MCF 10A (cell line): Measurements from ENCODE around the gene TAS1R3. TPM values are rescaled to one million over a fixed set of nuclear protein-coding genes. Genes with fewer than 3 reads are reported as not detected.

Experiments used
- BruUV-seq: library from RNA; stranded (reverse); fragments of 400-500 nt; replicated peaks from 2 replicates; lab custom pipeline; 2021; lab: Mats Ljungman, UMichigan
- CTCF ChIA-PET: fragments of 300-600 bp; sonication (Branson Sonifier 250); formaldehyde crosslinking; extraction: SDS; loops from one replicate; lab custom pipeline; 2021; ENCODE audit warnings: antibody characterized with exemption, inconsistent platforms; lab: Yijun Ruan, JAX
- POLR2A ChIA-PET: fragments of 300-600, 350-650 bp; sonication (Branson Sonifier 250); formaldehyde crosslinking; extraction: SDS; loops from one replicate; lab custom pipeline; 2020; ENCODE audit warnings: antibody characterized with exemption, inconsistent platforms; lab: Yijun Ruan, JAX
- DNase-seq: peaks from one replicate; pipeline ENCODE4 v3.0.0-alpha.2; 2018; ENCODE audit not compliant: unreplicated experiment
- H3K27ac Mint-ChIP-seq: one replicate; pipeline ENCODE4 v1.8.0; 2022; ENCODE audit warnings: mild to moderate bottlenecking, low read depth, mixed read lengths; ENCODE audit not compliant: unreplicated experiment
- H3K27me3 Mint-ChIP-seq: one replicate; pipeline ENCODE4 v1.8.0; 2022; ENCODE audit warnings: mixed read lengths; ENCODE audit not compliant: insufficient read depth, unreplicated experiment
- H3K36me3 Mint-ChIP-seq: one replicate; pipeline ENCODE4 v1.8.0; 2022; ENCODE audit warnings: mild to moderate bottlenecking, moderate library complexity, mixed read lengths; ENCODE audit not compliant: insufficient read depth, unreplicated experiment
- H3K4me1 Mint-ChIP-seq: one replicate; pipeline ENCODE4 v1.8.0; 2022; ENCODE audit warnings: mixed read lengths; ENCODE audit not compliant: insufficient read depth, unreplicated experiment
- H3K4me3 Mint-ChIP-seq: one replicate; pipeline ENCODE4 v1.8.0; 2022; ENCODE audit warnings: mild to moderate bottlenecking, moderate library complexity, mixed read lengths; ENCODE audit not compliant: unreplicated experiment
- H3K9me3 Mint-ChIP-seq: one replicate; pipeline ENCODE4 v1.8.0; 2022; ENCODE audit warnings: mixed read lengths; ENCODE audit not compliant: unreplicated experiment
- intact Hi-C: fragments of 100-400 bp; cut with micrococcal nuclease; formaldehyde crosslinking; loops from 2 replicates; pipeline ENCODE4 v1.14.1; 2022
- total RNA-seq: library from RNA; stranded (reverse); gene quantifications from 2 replicates; pipeline ENCODE4 v1.2.3, GENCODE V29; 2022
- TF ChIP-seq, protein P1 (sequence below): fragments of 200-600 bp; IDR thresholded peaks from one replicate; pipeline ENCODE4 v1.8.0; 2022; ENCODE audit warnings: antibody characterized with exemption, mild to moderate bottlenecking; ENCODE audit not compliant: unreplicated experiment

Gene TAS1R3
- total RNA-seq, 1 experiment from 2014 or later, result not detected

DNA sequence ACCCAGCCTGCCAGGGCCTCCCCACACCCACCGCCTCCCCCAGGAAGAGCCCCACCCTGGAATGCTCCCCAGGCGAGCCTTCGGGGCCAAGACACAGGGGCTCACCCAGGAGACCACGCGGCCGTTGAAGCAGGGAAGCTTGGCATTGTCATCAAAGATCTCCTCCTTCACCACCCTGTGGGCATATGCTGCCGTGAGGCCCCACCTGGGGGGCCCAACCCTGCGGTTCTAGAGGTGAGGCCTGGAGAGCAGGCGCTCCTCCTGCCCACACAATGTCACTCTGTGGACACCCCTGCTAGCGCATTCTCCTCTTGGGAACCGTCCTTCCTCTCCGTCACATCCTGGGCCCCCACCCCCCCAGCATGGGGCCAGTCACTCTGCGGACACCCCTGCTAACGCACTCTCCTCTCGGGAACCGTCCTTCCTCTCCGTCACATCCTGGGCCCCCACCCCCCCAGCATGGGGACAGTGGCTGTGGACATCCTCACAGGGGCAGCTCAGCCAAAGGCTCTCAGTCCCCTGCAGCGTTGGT is 11.6 kb downstream of the TAS1R3 start:
- TF ChIP-seq, protein P1, sequence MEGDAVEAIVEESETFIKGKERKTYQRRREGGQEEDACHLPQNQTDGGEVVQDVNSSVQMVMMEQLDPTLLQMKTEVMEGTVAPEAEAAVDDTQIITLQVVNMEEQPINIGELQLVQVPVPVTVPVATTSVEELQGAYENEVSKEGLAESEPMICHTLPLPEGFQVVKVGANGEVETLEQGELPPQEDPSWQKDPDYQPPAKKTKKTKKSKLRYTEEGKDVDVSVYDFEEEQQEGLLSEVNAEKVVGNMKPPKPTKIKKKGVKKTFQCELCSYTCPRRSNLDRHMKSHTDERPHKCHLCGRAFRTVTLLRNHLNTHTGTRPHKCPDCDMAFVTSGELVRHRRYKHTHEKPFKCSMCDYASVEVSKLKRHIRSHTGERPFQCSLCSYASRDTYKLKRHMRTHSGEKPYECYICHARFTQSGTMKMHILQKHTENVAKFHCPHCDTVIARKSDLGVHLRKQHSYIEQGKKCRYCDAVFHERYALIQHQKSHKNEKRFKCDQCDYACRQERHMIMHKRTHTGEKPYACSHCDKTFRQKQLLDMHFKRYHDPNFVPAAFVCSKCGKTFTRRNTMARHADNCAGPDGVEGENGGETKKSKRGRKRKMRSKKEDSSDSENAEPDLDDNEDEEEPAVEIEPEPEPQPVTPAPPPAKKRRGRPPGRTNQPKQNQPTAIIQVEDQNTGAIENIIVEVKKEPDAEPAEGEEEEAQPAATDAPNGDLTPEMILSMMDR, result no peak
- BruUV-seq, result no TSS peak
- H3K4me1 Mint-ChIP-seq, result peaks cover 11% of the 10 kb centered on the region
- intact Hi-C loops, result no loop called here
- no peaks in the 10 kb centered on the region for H3K9me3 Mint-ChIP-seq
- no peaks in the 10 kb centered on the region for H3K27me3 Mint-ChIP-seq
- no peak for DNase-seq
- H3K27ac Mint-ChIP-seq, result no peak overlapping the region
- H3K36me3 Mint-ChIP-seq, result peaks cover 47% of the 10 kb centered on the region
- POLR2A ChIA-PET, result interaction anchor here (2.9 kb wide), 1 partner anchor 10 kb away, joined by 19 read pairs; the partner anchor contains the start of gene TAS1R3
- CTCF ChIA-PET, result no interaction called here
- no peak overlapping the region for H3K4me3 Mint-ChIP-seq

DNA sequence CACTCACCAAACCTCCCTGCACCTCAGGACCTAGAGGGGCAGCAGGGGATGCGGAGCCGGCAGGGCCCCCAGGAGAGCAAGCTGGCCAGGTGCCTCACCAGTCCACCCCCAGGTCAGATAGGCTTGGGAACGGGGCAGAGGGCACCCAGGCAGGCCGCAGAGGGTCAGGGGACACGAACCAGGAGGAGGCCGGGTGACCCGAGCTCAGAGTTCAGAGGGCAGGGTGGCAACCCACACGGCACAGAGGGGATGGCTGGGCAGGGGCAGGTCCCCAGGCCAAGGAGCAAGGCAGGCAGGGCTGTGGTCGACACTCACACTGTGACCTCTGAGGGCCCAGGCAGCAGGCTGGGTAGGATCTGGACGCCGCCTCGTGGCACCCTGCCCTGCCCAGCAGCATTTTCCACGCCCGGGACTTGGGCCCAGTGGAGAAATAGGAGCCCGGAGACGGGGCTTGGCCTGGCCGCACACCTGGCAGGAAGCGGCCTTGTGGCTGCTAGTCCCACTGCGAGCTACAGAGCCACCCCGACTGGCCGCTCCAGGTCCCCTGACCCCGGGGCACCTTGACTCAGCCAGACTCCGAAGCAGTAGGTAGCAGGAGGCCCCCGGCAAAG is 12.8 kb downstream of the TAS1R3 start:
- peak overlapping the region; percentile 63 for H3K4me3 Mint-ChIP-seq
- H3K27me3 Mint-ChIP-seq, result no peaks in the 10 kb centered on the region
- intact Hi-C loops, result no loop called here
- no peaks in the 10 kb centered on the region for H3K9me3 Mint-ChIP-seq
- DNase-seq, result no peak
- BruUV-seq, result no TSS peak
- H3K27ac Mint-ChIP-seq, result peak overlapping the region; percentile 69
- TF ChIP-seq, protein P1, result no peak
- POLR2A ChIA-PET, result interaction anchor here (0.6 to 5.7 kb wide), 7 partner anchors 12 to 436 kb away, joined by 3 to 47 read pairs (median 4); partner anchors contain the start of genes AURKAIP1, CCNL2 and TAS1R3
- H3K4me1 Mint-ChIP-seq, result peaks cover 13% of the 10 kb centered on the region
- peaks cover 38% of the 10 kb centered on the region for H3K36me3 Mint-ChIP-seq
- CTCF ChIA-PET, result interaction anchor here (0.6 to 1.2 kb wide), 7 partner anchors 9 to 360 kb away, joined by 3 to 8 read pairs (median 4); partner anchors contain the start of gene MXRA8

DNA sequence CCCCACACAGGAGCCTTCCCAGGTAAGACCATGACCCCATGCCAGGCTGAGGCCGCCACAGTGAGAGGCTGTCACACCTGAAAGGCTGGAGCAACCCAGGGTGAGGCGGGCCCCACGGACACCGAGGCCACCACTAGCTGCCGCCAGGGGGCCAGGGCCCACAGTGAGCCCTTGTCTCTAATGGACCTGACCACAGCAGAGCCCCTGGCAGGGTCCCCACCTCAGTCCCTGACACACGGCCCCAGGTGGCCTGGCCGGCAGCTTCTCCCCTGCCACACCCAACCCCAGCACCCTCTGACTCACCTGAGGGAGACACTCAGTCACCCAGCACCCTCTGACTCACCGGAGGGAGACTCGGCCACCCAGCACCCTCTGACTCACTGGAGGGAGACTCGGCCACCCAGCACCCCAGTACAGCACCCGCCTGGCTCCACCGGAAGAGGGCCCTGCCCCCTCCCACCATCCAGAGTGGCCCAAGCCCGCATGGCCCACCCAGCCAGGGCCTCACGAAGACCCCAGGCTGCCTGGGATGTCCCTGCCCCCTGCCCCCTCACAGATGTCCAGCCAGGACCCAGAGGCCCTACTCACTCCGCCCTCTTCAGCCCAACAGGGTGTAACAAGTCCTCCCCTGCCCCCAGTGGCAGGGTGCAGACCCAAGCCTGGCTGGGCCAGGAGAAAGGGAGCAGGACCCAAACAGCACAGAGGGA is 13.7 kb downstream of the TAS1R3 start:
- Mint-ChIP-seq H3K4me3 (peak overlapping the region; percentile 63), H3K27me3 (no peaks in the 10 kb centered on the region), H3K27ac (peak overlapping the region; percentile 69), H3K36me3 (peaks cover 34% of the 10 kb centered on the region), H3K9me3 (no peaks in the 10 kb centered on the region), H3K4me1 (peaks cover 13% of the 10 kb centered on the region)
- intact Hi-C loops, result no loop called here
- POLR2A ChIA-PET, result interaction anchor here (0.7 to 5.7 kb wide), 10 partner anchors 13 to 386 kb away, joined by 3 to 47 read pairs (median 4); partner anchors contain the start of genes AURKAIP1, CCNL2 and TAS1R3
- TF ChIP-seq, protein P1, result peak; percentile 39
- CTCF ChIA-PET, result interaction anchor here (0.6 to 1.4 kb wide), 9 partner anchors 10 to 439 kb away, joined by 3 to 8 read pairs (median 5); partner anchors contain the start of gene MXRA8
- no TSS peak for BruUV-seq
- peak; percentile 97 for DNase-seq

DNA sequence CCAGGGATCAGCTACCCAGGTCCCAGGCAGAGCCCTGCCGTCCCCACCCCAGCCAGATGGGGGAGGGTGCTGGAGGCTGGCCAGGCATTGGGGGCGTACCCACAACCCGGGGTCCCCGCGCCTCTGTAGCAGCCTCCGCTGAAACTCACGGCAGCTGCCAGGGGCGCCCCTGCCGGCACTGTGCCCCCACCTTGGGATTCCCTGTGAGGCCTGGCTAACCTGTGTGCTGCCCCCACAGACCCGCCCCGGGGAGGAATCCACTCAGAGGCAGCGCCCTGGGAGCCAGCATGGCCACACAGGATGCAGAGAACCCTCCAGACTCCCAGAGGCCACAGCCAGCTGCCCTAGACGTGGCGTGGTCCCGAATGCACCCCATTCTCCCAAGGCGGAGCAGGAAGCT is 14.3 kb downstream of the TAS1R3 start:
- ChIA-PET CTCF (interaction anchor here (0.6 to 1.4 kb wide), 5 partner anchors 11 to 440 kb away, joined by 3 to 7 read pairs (median 4); no protein-coding TSS in a partner anchor), POLR2A (interaction anchor here (0.8 to 5.7 kb wide), 4 partner anchors 20 to 54 kb away, joined by 4 to 47 read pairs (median 21); partner anchors contain the start of genes AURKAIP1 and CCNL2)
- DNase-seq, result no peak
- peaks cover 13% of the 10 kb centered on the region for H3K4me1 Mint-ChIP-seq
- no TSS peak for BruUV-seq
- H3K27me3 Mint-ChIP-seq, result no peaks in the 10 kb centered on the region
- H3K27ac Mint-ChIP-seq, result no peak overlapping the region
- peak overlapping the region; percentile 79 for H3K4me3 Mint-ChIP-seq
- peaks cover 28% of the 10 kb centered on the region for H3K36me3 Mint-ChIP-seq
- intact Hi-C loops, result no loop called here
- TF ChIP-seq, protein P1, result no peak
- no peaks in the 10 kb centered on the region for H3K9me3 Mint-ChIP-seq
